WTC11 (cell line): ENCODE data around the gene SORCS2. TPM values are rescaled to one million over a fixed set of nuclear protein-coding genes. Genes with fewer than 3 reads are reported as not detected.

ENCODE experiments used
- ATAC-seq: fragments of 200-7000 bp; cut with Tn5 transposase; 2 replicates; pipeline ENCODE4 v1.10.0; 2021; ENCODE audit warnings: mild to moderate bottlenecking, moderate library complexity
- CTCF ChIA-PET: fragments of 300-600 bp; sonication (Branson Sonifier 250); formaldehyde crosslinking; loops from one replicate; lab custom pipeline; 2021; ENCODE audit warnings: antibody characterized with exemption; lab: Charles Lee
- POLR2A ChIA-PET: fragments of 350-600 bp; sonication (Branson Sonifier 250); formaldehyde crosslinking; loops from one replicate; lab custom pipeline; 2021; ENCODE audit warnings: antibody characterized with exemption; lab: Charles Lee
- DNase-seq: peaks from one replicate; pipeline ENCODE4 v3.0.0; 2021; ENCODE audit warnings: low spot score
- H3K27ac Mint-ChIP-seq: 2 replicates; pipeline ENCODE4 v1.8.0; 2021; ENCODE audit warnings: mixed read lengths
- H3K27me3 Mint-ChIP-seq: 2 replicates; pipeline ENCODE4 v1.8.0; 2021; ENCODE audit warnings: low read depth, mild to moderate bottlenecking, moderate library complexity, mixed read lengths
- H3K36me3 Mint-ChIP-seq: 2 replicates; pipeline ENCODE4 v1.8.0; 2021; ENCODE audit warnings: mixed read lengths
- H3K4me1 Mint-ChIP-seq: 2 replicates; pipeline ENCODE4 v1.8.0; 2022; ENCODE audit warnings: mixed read lengths
- H3K4me3 Mint-ChIP-seq: 2 replicates; pipeline ENCODE4 v1.8.0; 2021; ENCODE audit warnings: mild to moderate bottlenecking, moderate library complexity, mixed read lengths
- H3K9me3 Mint-ChIP-seq: 2 replicates; pipeline ENCODE4 v1.8.0; 2021; ENCODE audit warnings: mixed read lengths
- AFF4 ChIP-seq: sonication (generic); formaldehyde crosslinking; IDR thresholded peaks from 2 replicates; pipeline ENCODE4 v1.8.1; 2023; ENCODE audit warnings: mild to moderate bottlenecking, missing genetic modification reagents, borderline replicate concordance
- ATF3 ChIP-seq: sonication (generic); formaldehyde crosslinking; conservative IDR thresholded peaks from 2 replicates; pipeline ENCODE4 v1.8.1; 2022; ENCODE audit warnings: mild to moderate bottlenecking, missing genetic modification reagents
- CDX4 ChIP-seq: fragments of 250-450 bp; sonication (Bioruptor Pico); IDR thresholded peaks from 2 replicates; pipeline ENCODE4 v1.9.0; 2021; ENCODE audit warnings: moderate library complexity, mild to moderate bottlenecking, inconsistent platforms, borderline replicate concordance
- CREM ChIP-seq: sonication (generic); formaldehyde crosslinking; IDR thresholded peaks from 2 replicates; pipeline ENCODE4 v1.8.1; 2022; ENCODE audit warnings: mild to moderate bottlenecking, missing genetic modification reagents, moderate library complexity
- CTCF ChIP-seq: fragments of 200-600 bp; IDR thresholded peaks from 2 replicates; pipeline ENCODE4 v1.8.0; 2022; ENCODE audit warnings: antibody characterized with exemption
- FOXK1 ChIP-seq: sonication (generic); formaldehyde crosslinking; IDR thresholded peaks from 2 replicates; pipeline ENCODE4 v1.8.0; 2022; ENCODE audit warnings: mild to moderate bottlenecking, moderate library complexity, missing genetic modification reagents
- FOXP1 ChIP-seq: sonication (generic); formaldehyde crosslinking; IDR thresholded peaks from 2 replicates; pipeline ENCODE4 v1.8.0; 2022; ENCODE audit warnings: missing genetic modification reagents, mild to moderate bottlenecking, moderate library complexity, borderline replicate concordance
- FOXP4 ChIP-seq: sonication (generic); formaldehyde crosslinking; IDR thresholded peaks from 2 replicates; pipeline ENCODE4 v1.8.0; 2022; ENCODE audit warnings: mild to moderate bottlenecking, missing genetic modification reagents
- MAX ChIP-seq: sonication (generic); formaldehyde crosslinking; IDR thresholded peaks from 2 replicates; pipeline ENCODE4 v1.8.0; 2022; ENCODE audit warnings: mild to moderate bottlenecking, missing genetic modification reagents
- MLX ChIP-seq: sonication (generic); formaldehyde crosslinking; IDR thresholded peaks from 2 replicates; pipeline ENCODE4 v1.8.1; 2023; ENCODE audit warnings: mild to moderate bottlenecking, missing genetic modification reagents, moderate library complexity
- MXD4 ChIP-seq: fragments of 250-450 bp; sonication (Bioruptor Pico); IDR thresholded peaks from 2 replicates; pipeline ENCODE4 v1.8.0; 2021; ENCODE audit warnings: mild to moderate bottlenecking, moderate library complexity, borderline replicate concordance
- MYBL2 ChIP-seq: sonication (generic); formaldehyde crosslinking; IDR thresholded peaks from 2 replicates; pipeline ENCODE4 v1.8.1; 2023; ENCODE audit warnings: mild to moderate bottlenecking, moderate library complexity, missing genetic modification reagents
- PRDM15 ChIP-seq: sonication (generic); formaldehyde crosslinking; IDR thresholded peaks from 2 replicates; pipeline ENCODE4 v1.8.0; 2022; ENCODE audit warnings: missing genetic modification reagents
- PRRX2 ChIP-seq: fragments of 250-450 bp; sonication (Bioruptor Pico); IDR thresholded peaks from 2 replicates; pipeline ENCODE4 v1.8.0; 2021; ENCODE audit warnings: mild to moderate bottlenecking
- SMAD3 ChIP-seq: sonication (generic); formaldehyde crosslinking; IDR thresholded peaks from 2 replicates; pipeline ENCODE4 v1.8.0; 2022; ENCODE audit warnings: missing genetic modification reagents, mild to moderate bottlenecking, borderline replicate concordance
- SMAD4 ChIP-seq: sonication (generic); formaldehyde crosslinking; IDR thresholded peaks from 2 replicates; pipeline ENCODE4 v1.8.0; 2022; ENCODE audit warnings: mild to moderate bottlenecking, missing genetic modification reagents
- SP1 ChIP-seq: sonication (generic); formaldehyde crosslinking; conservative IDR thresholded peaks from 2 replicates; pipeline ENCODE4 v1.8.1; 2022; ENCODE audit warnings: missing genetic modification reagents
- ZBTB21 ChIP-seq: sonication (generic); formaldehyde crosslinking; IDR thresholded peaks from 2 replicates; pipeline ENCODE4 v1.8.1; 2023; ENCODE audit warnings: mild to moderate bottlenecking, missing genetic modification reagents, borderline replicate concordance
- ZNF121 ChIP-seq: sonication (generic); formaldehyde crosslinking; IDR thresholded peaks from 2 replicates; pipeline ENCODE4 v1.8.0; 2023; ENCODE audit warnings: missing genetic modification reagents
- ZNF138 ChIP-seq: sonication (generic); formaldehyde crosslinking; conservative IDR thresholded peaks from 2 replicates; pipeline ENCODE4 v1.8.1; 2022; ENCODE audit warnings: mild to moderate bottlenecking, moderate library complexity, missing genetic modification reagents
- ZNF219 ChIP-seq: sonication (generic); formaldehyde crosslinking; IDR thresholded peaks from 2 replicates; pipeline ENCODE4 v1.8.0; 2023; ENCODE audit warnings: missing genetic modification reagents, mild to moderate bottlenecking, borderline replicate concordance
- total RNA-seq: library from RNA; stranded (reverse); gene quantifications from 3 replicates; pipeline ENCODE4 v1.2.3, GENCODE V29; 2021

Gene SORCS2
- total RNA-seq, 1 experiment from 2014 or later, result 6.6 TPM

- TF ChIP-seq AFF4 (CRISPR knock-in tag) (no peak), ZNF138 (CRISPR knock-in tag) (no peak), ATF3 (CRISPR knock-in tag) (no peak)
Observed at GRCh38 chr4:7209699-7210098, 17.4 kb downstream of the SORCS2 start (continued).

- no peak for ATAC-seq
- Mint-ChIP-seq H3K4me1 (peaks cover 21% of the 10 kb centered on the region), H3K27ac (no peak overlapping the region), H3K36me3 (peaks cover 12% of the 10 kb centered on the region), H3K9me3 (peaks cover 15% of the 10 kb centered on the region), H3K27me3 (no peaks in the 10 kb centered on the region), H3K4me3 (no peak overlapping the region)
- ChIA-PET POLR2A (no interaction called here), CTCF (no interaction called here)
- DNase-seq, result no peak
- no peak for TF ChIP-seq MLX
- no peak for TF ChIP-seq SMAD4 (CRISPR knock-in tag)
- no peak for TF ChIP-seq FOXP4 (CRISPR knock-in tag)
- TF ChIP-seq CTCF, result no peak
- no peak for TF ChIP-seq MXD4 (CRISPR knock-in tag)
- no peak for TF ChIP-seq PRDM15
- no peak for TF ChIP-seq MAX (CRISPR knock-in tag)
- TF ChIP-seq ZBTB21 (CRISPR knock-in tag), result no peak
- TF ChIP-seq ZNF219 (CRISPR knock-in tag), result no peak
- no peak for TF ChIP-seq SP1 (CRISPR knock-in tag)
- TF ChIP-seq CREM, result no peak
- TF ChIP-seq FOXP1 (CRISPR knock-in tag), result no peak
- no peak for TF ChIP-seq SMAD3 (CRISPR knock-in tag)
- no peak for TF ChIP-seq ZNF121 (CRISPR knock-in tag)
- TF ChIP-seq MYBL2 (CRISPR knock-in tag), result no peak
- TF ChIP-seq PRRX2, result no peak
- no peak for TF ChIP-seq FOXK1
- TF ChIP-seq CDX4, result no peak
Observed at GRCh38 chr4:7210824-7211223, 18.5 kb downstream of the SORCS2 start.
